Breast epithelium (tissue), 3 donors: ENCODE measurements around the gene CALHM1.

ENCODE experiments used
- CTCF ChIP-seq, 3 donors: fragments of 450-650 bp; IDR thresholded peaks; one replicate each; pipeline ENCODE4 v1.5.1; 2016 to 2017; ENCODE audit warnings: antibody characterized with exemption in 3 of 3, mild to moderate bottlenecking in 3 of 3, moderate library complexity in 3 of 3
- POLR2A ChIP-seq: fragments of 450-650 bp; IDR thresholded peaks from one replicate; pipeline ENCODE4 v1.6.1; 2016; ENCODE audit warnings: antibody characterized with exemption, mild to moderate bottlenecking, moderate library complexity
- POLR2AphosphoS5 ChIP-seq, 3 donors: sonication (generic); formaldehyde crosslinking; IDR thresholded peaks; one replicate each; pipeline ENCODE4 v1.6.1; 2017; ENCODE audit warnings: antibody characterized with exemption in 3 of 3

GRCh38 chr10:103457896-103458583 is 660 bp downstream of the CALHM1 start:
- TF ChIP-seq CTCF (IDR thresholded peaks at IDR 0.05) = no peak
- no peak for TF ChIP-seq POLR2A
- no peak for TF ChIP-seq POLR2AphosphoS5 (IDR thresholded peaks at IDR 0.05)
